Activated CD4-positive, alpha-beta T cell treated with anti-CD3 and anti-CD28 coated beads for 48 hours (primary cell): ENCODE data around the gene ATF6.

ENCODE experiments used
- DNase-seq: peaks from one replicate; pipeline ENCODE4 v3.0.0-alpha.2; 2020

ATF6 gene

DNA sequence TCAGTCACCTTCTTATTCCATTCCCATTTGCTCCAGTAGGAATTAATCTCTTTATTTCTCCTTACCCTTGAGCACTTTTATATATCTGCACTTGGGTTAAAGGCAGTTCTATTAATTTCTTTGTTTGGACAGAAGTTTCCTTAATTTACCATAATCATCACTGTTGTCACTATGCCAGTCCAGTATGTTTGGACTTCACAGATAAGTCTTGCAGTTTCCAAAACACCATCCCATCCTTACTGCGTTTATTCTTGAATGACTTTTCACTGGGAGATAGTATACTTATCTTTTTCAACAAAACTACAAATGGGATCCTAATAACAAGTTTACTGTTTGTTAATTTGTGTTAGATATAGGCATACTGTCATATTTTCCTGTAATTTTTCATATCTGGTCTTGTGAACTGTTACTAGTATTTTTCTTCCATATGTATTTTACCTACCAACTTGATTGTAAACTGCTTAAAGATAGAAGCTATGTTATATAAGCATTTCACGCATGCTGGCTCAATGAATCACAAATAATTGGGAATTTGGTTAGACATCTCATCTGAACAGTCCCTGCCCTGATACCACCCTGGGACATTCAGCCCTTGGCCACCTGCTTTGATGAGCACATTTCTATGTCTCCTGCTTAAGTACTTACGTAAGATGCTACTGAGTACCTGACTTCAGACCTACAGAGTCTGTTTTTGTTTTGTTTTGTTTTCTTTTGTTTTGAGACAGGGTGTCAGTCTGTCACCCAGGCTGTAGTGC is 179.4 kb downstream of the ATF6 start:
- DNase-seq = no peak

DNA sequence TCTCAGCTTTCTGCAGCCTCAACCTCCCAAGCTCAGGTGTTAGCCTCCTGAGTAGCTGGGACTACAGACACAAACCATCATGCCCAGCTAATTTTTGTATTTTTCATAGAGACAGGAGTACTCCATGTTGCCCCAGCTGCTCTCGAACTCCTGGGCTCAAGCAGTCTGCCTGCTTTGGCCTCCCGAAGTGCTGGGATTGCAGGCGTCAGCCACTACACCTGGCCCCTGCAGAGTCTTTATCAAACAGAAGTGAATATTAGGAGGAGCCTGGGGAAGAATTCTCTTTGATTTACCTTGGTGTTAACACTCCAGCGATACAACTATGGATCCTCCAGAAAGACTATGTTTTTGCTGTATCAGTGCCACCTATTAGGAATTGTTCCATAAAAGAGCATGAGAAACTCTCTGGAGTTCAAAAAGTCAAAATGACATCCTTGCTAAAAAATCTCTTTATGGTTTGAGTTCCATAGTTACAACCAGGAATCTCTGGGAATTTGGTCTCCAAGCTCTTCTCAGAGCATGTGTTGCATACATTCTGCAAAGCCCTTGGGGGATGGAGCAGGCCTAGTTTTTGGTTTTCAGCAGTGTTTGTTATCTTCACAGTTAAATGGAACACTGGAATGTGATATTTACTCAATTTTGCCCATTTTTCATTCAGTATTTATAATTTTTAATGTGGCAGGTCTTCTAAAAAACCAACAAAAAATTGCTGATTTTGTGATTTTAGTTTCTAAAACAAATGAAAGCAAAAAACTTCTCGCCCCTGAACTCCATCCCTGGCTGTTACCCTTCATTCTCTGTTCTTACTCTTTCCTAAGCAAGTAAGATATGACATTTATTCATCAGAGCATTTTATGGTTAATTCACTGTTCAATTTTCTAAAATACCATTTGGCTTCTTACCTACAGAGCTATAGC is 180.2 kb downstream of the ATF6 start:
- no peak for DNase-seq

DNA sequence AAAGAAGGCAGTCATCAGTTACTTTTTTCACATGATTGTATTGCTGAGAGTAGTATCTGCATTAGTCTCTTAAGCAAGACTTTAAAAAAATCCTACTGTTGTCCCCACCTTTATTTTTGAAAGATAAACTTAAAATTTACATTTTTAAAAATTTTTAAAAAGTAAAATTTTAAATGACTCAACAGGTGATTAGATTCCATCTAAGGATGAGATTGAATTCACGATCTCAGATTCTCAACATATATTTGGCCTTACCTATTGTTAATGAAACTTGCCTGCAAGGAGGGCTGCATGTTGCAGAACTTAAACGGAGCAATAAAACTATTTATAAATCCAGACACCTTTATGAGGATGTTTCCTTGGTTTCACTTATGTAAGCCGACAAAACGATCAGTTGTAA is 182.3 kb downstream of the ATF6 start:
- DNase-seq = no peak

DNA sequence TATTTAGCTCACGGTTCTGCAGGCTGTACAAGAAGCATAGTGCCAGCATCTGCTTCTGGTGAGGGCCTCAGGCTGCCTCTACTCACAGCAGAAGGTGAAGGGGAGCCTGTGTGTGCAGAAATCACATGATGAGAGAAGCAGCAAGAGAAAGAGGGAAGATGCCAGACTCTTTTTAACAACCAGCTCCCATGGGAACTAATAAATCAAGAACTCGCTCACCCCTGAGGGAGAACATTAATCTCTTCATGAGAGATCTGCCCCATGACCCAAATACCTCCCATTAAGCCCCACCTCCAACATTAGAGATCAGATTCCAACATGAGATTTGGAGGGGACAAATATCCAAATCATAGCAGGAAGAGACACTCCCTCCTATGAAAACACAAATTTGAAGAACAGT is 183.4 kb downstream of the ATF6 start:
- DNase-seq = no peak

DNA sequence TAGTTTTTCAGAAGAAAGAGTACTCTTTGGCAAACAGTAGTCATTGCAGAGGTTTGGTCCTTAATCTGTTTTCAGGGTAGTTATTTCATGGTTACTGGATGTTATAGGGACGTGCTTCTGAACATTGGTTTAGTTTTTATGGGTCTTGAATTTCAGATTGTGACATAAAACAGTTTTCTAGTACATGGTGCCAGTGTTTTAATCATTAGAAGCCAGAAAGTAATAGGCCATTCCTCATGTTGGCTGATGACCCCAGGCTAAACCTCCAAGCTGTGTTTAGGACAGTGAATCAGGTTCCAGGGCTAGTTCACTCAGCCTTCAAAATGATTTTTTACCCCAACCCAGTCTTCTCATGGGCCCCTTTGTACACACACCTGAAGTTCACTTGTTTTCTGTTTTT is 184.3 kb downstream of the ATF6 start:
- DNase-seq = no peak

DNA sequence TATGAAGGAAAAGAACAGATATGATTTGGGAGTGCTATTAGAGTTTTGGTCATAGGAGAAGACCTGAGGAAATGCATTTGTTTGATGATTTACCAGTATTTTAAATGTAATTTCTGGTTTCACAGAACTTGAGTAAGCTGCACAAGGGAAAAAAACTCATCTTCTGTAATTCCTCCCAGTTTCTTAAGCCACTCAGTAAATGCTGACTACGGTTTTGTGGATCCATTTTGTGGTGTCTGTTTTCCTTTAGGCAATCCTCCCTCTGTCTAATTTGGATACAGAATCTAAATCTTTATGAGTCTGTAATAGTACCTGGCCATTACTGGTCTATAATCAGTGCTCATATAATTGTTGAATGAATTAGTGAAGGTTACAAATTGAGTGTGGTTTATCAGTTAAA is 185.5 kb downstream of the ATF6 start:
- no peak for DNase-seq

DNA sequence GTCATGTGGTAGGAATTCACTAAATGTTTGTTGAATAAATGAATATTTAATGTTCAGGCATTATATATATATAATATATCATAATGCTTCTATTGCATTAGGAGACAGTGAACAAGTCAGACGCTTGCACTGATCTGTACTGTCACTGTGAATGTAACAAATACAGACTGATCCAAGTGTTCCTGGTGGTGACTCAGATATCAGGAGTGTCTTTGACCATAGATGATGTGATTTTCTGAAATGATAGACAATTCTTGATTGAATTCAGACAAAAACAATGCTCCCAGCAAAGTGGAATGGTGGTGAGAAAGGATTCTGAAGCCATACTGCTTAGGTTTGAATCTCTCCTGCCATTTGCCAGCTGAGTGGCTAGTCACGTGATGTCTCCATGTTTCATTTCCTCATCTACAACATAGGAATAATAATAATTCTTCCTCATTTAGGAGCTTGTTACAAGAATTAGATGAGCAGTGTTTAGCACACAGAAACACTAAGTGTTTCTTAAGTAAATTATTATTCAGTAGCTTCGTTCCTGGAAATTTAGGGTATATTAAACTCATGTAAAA is 186.6 kb downstream of the ATF6 start:
- DNase-seq = no peak

DNA sequence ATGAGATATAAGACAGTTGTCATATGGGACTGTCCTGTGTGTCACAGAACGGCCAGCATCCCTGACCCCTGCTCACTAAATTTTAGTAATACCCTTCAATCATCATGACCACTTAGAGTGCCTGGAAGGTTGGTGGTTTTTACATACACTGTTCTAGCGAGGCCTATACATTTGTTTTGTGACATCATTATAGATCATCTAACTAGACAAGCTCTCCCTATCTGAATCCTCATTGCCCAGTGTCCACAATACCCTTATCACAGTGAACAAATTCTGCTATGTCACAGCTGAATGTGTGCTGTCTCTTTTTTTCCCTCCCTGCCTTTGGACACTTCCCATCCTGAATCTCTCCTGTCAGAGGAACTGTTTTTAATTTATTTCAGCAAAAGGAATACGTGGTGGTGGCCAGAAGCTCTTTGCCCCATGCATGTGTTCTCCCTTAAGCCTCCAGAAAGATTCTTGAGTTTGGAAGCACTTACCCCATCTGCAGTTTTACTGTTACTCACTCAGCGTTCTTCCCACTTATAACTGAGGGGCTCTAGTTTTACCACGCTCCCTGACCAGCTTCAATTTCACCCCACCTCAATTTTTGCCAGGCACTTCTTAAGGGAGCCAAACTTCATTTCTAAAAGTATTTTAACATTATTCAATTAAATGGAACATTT is 187.3 kb downstream of the ATF6 start:
- no peak for DNase-seq

DNA sequence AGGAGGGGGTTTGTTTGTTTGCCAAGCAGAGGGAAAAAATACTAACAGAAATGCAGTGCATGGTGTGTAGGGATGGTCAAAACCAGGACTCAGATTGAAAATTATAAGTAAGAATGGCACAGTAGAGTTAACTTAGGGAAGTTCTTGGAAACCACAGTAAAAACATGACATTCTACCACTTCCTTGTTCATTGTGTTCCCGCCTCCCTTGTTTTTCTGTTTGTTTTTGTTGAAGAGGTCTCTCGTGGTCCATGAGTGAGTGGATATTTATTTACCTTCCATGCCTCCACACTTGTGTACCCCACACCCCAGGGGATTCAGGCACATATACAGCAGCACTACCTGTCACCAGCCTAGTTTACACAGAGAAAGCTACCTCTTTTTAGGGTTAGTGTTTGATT is 187.9 kb downstream of the ATF6 start:
- DNase-seq = no peak

DNA sequence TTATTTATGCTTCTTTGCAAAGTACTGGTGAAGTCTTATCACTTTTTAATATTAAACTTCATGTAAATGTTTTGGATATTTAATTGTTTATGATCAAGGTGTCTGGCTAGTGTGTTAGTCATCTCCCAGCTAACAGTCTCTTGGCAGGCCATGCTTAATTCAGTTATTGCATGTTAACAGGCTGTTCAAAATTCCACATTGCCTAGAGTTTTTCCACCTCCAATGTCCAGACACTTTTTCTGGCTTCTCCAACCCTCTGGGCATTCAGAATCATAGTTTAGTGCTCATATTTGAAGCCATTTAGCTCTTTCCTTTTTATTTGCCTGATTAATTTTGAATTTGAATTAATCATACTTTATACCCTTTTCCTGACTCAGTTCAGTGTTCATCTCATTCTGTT is 188.3 kb downstream of the ATF6 start:
- DNase-seq = no peak

DNA sequence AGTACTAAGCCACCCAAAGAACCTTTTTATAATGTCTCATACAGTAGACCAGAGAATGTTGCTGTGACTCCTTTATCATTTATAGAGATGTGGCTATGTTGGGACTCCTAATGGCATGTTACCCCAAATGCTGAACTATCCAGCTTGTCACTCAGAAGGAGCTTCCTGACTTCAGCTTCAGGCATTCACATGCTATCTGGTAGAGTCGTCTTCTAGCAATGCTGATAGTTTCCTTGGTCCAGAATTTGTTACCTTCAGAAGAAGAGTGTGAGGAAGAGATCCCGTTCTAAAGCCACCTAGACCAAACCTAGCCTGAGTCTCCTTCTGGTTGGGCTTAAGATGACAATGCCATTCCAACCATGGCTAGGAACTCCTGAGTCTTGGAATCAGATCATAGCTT is 189.5 kb downstream of the ATF6 start:
- no peak for DNase-seq

DNA sequence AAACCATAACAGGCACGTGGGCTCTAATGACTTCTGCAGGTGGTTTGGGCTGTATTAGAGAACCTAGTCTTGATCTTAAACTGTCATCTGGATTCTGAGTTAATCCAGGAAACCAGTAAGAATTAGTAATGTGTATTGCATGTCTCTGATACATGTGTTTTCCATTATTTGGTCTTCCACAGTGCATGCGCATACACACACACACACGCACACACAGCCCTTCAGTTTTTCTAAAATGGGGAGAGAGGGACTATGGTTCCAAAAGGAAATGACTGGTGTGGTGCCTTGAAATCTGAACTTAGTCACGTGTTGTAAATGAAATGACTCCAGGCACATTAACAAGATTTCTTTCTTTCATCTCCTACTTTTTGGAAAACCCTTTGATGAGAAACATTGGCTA is 190.0 kb downstream of the ATF6 start:
- DNase-seq = no peak

DNA sequence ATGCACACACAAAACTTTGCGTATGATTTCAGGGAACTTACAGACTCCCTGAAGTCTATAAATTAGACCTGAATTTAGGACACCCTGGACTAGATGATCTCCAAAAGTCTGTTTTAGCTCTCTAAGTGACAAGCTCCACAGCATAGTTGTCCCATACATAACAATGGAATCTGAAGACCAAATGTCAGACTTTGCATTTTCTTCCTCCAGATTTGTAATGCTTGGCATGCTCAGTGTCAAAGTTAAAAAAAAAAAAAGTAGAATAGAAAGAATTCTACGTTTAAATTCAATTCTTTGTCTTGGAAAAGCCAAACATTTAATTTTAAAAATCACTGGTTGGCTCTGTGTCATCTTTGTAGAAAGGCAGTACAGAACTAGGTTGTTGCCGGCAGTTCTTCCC is 190.8 kb downstream of the ATF6 start:
- DNase-seq = no peak

DNA sequence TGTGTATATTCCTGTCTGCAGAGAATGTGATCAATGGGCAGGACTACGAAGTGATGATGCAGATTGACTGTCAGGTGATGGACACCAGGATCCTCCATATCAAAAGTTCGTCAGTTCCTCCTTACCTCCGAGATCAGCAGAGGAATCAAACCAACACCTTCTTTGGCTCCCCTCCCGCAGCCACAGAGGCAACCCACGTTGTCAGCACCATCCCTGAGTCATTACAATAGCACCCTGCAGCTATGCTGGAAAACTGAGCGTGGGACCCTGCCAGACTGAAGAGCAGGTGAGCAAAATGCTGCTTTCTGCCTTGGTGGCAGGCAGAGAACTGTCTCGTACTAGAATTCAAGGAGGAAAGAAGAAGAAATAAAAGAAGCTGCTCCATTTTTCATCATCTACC is 192.3 kb downstream of the ATF6 start:
- DNase-seq = peak; percentile 26

DNA sequence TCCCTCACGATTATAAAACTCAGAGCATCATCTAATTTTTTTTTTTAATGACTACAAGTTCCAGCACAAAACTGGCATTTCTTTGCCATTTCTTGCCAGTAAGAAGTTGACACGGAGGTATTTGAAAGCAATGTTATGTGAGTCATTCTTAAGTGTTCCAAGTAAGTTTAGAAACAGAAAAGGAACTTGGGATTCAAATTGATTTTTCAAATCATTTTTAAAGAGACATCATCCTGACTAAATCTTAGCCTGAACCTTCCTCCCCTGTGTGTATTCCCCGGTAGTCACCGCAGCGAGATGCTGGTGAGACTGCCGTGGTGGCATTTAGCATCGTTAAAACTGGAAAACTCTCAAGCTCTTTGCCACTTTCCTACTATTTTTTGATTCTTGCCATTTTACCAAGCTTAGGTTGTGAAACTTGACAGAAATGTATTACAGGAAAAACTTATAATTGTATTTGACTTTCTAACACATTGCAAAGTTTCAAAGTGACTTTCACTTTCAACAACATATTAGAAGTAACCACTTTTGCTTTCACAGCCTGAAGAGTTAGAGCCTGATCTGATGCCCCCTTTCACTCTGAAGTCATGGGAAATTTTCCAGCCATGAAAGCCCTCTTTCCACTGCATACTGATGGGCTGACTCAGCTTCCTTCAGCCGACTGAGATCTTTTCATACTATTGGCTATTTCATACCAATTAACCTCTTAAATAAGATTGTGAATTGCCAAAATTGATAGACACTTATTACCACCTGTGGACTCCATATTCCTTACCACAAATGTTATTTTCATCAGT is 196.2 kb downstream of the ATF6 start:
- DNase-seq = peak; percentile 57

DNA sequence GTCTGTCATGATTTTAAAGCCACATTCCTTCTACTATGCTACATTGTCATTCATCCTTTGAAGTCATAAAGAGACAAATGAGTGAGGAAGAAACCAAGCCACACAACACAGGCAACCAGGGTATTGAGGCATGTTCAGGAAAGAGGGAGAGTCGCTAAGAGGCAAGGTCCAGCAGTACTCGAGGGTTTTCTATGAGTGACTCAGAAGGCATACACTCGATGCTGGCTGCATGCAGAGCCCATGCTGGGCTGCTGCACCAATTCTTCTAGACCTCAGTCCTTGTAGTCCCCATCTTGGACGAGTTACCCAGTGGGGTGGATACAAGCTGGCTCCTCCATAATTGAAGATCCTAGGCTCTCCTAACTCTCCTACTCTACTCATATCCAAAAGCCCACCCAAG is 199.9 kb downstream of the ATF6 start:
- DNase-seq = no peak

DNA sequence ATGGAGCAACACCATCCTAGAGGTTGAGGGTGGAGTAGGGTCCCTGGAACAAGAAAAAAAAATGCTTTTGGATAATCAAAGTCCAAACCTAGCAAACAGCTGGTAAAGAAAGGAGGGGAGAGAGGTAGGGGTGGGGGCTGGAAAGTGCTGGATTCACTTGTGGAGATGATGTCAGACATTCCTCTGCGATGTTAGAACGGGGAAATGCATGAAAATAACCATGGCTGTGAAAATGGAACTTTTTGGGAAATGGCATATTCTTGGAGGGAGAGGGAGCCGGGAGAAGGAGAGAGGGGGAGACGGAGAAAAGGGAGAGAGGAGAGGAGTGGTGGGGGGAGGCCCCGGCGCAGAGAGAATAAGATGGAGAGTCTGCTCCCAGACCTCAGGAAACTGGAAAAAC is 203.9 kb downstream of the ATF6 start:
- no peak for DNase-seq

DNA sequence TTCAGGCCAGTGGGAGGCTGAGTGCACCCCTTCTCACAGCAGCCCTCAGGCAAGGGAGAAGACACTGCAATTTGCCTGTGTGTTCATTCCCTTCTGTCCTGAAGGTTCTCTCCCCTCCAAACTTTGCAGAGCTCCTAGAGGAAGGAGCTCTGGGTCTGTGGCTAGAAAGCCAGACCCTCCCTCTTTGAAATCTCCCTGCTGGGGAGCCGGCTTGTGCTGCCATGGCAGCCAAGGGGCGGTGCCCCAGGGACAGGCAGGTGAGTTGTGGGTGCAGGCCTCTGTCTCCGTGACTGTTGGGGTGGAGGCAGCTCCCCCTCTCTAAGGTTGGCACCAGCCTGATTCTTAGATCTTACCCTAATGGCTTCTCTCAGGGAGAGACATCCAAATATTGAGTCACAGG is 204.5 kb downstream of the ATF6 start:
- no peak for DNase-seq

DNA sequence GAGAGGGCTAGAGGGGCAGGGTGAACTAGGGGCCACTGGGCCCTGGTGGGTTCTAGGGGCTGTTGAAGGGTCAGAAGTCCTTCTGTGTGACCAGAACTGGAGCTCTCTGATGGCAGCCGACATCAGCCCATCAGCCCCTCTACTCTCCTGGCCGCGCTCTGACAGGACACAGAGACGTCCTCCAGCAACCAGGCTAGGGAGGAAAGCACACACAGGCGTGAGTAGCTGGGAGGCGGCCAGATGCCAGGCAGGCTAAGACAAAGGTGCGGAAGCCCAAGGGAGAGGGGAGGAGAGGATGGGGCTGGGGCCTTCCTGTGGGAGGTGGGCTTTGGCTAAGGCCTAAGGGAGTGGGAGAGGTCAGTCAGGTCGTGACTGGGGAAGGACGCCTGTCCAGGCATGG is 206.7 kb downstream of the ATF6 start:
- no peak for DNase-seq

DNA sequence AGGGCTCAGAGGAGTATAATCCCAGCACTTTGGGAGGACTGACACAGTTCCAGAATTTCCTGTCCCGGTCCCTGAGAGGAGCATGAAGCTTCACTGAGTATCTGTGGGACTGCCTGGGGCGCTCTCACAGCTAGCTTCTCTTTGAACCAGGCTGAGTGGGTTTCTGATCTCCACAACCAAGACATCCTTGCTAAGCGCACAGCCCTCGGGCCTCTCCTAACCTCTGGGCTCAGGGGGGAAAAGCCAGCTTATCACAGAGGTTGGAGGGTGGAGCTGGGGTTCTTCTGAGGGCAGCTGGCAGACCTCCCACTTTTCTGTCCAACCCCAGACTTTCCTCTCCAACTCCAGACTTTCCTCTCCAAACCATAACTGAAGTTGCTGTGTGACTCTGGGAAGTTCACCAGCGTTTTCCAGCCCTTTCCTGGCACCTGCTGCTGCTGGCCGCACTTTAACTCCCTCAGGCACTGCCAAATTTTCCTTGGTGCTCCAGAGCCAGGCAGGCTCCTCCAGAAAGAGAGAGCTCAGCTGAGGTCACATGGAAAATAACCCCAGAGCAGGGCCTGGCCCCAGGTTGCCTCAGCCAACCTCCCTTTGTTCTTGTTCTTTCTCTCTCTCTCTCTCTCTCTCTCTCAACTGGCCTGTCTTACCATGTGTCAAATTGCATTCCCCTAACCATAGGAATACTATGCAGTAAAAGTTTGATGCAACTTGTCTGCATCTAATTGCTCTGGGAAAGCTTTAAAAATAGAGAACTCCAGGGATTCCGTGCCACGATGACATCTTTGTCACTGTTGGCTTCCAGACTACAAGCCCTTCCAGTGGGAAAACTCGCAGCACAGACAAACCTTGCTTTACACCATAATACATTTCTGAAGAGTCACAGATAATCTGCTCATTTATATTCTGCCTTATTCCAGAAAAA is 208.1 kb downstream of the ATF6 start:
- no peak for DNase-seq

DNA sequence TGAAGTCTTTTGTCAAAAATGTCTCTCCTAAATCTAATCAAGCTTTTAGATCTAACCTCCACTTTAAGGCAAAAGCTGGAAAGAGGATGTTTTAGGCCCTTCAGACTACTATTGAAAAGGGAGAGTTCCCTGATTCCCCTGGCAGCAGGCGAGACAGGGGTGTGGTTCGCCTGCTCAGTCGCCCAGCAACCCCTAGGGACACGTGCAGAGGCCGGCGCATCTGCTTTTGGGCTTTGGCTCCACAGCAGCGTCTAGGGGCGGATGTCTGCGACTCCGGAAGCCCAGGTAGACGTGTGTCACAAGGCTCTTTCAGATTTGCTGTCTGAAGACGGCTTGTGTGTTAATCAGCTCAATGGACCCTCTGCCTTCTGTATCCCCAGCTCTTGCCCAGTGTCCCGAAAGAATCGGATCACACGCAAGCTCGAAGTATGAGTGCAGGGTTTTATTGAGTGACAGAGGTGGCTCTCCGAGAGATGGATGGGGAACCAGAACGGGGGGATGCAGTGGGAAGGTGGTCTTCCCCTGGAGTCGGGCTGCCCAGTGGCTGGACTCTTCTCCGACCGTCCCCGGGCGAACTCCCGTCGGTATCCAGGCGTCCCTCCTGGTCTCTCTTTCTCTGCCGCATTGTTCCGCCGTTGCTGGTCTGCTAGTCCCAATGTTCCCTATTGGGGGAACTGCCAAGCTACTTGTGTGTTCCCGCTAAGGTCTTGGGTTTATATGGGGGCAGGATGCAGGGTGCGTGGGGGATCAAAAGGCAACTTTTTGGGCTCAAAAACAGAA is 212.1 kb downstream of the ATF6 start:
- DNase-seq = no peak
